HepG2 (cell line): ENCODE measurements around the gene TBRG4. TPM values are rescaled to one million over a fixed set of nuclear protein-coding genes. Genes with fewer than 3 reads are reported as not detected.

ENCODE experiments used
- ATAC-seq: fragments of 200-7000 bp; cut with Tn5 transposase; 3 replicates; pipeline ENCODE4 v1.9.1; 2020; ENCODE audit warnings: mild to moderate bottlenecking, moderate library complexity
- BruUV-seq: library from RNA; stranded (reverse); fragments of 400-500 nt; replicated peaks from 2 replicates; lab custom pipeline; 2021; lab: Mats Ljungman, UMichigan
- CTCF ChIA-PET: fragments of 300-600 bp; formaldehyde crosslinking; extraction: SDS; loops from one replicate; lab custom pipeline; 2021; ENCODE audit warnings: low total read pairs, inconsistent platforms, low intra/inter-chr PET ratio; lab: Yijun Ruan, JAX
- POLR2A ChIA-PET: fragments of 350-600 bp; sonication (Branson Sonifier 250); formaldehyde crosslinking; loops from one replicate; lab custom pipeline; 2020; ENCODE audit warnings: antibody characterized with exemption, inconsistent platforms; lab: Yijun Ruan, JAX
- DNase-seq: peaks from one replicate; pipeline ENCODE4 v3.0.0-alpha.2; 2015; ENCODE audit warnings: low spot score
- FAIRE-seq: peaks from 3 replicates; lab custom pipeline; 2011; peaks lifted over from hg19 to GRCh38; lab: Jason Lieb, UNC
- H2AFZ ChIP-seq: one replicate; pipeline ENCODE4 v1.6.1; 2011; ENCODE audit warnings: low read length, inconsistent platforms
- H3K27ac ChIP-seq: fragments of 300-600 bp; 3 replicates; pipeline ENCODE4 v1.8.0; 2011; ENCODE audit warnings: mixed run types, mild to moderate bottlenecking, mixed read lengths, low read length, inconsistent platforms; ENCODE audit not compliant: insufficient read depth; ENCODE audit errors: extremely low read length
- H3K27me3 ChIP-seq, 2 experiments: fragments of 200-600 bp in 1 of 2; 2 replicates in 1 of 2; 3 replicates in 1 of 2; pipeline versions ENCODE4 v1.6.0 to v1.8.0; 2011; ENCODE audit warnings: low read length in 2 of 2, mild to moderate bottlenecking in 2 of 2, moderate library complexity in 2 of 2, inconsistent platforms in 1 of 2; ENCODE audit not compliant: insufficient read depth in 2 of 2, control insufficient read depth in 1 of 2
- H3K36me3 ChIP-seq, 2 experiments: fragments of 200-600 bp in 1 of 2; replicated peaks in 1 of 2; 2 replicates in 1 of 2; 3 replicates in 1 of 2; pipeline versions ENCODE4 v1.5.1 to v1.8.0; 2011; ENCODE audit warnings: low read length in 2 of 2, inconsistent platforms in 1 of 2; ENCODE audit not compliant: insufficient read depth in 2 of 2, control insufficient read depth in 1 of 2
- H3K4me1 ChIP-seq: 2 replicates; pipeline ENCODE4 v1.5.1; 2012; ENCODE audit warnings: low read length, inconsistent platforms; ENCODE audit not compliant: insufficient read depth
- H3K4me2 ChIP-seq: 2 replicates; pipeline ENCODE4 v1.6.0; 2011; ENCODE audit warnings: low read depth, low read length, inconsistent platforms
- H3K4me3 ChIP-seq, 3 experiments: fragments of 200-600 bp in 1 of 3; sonication (generic), shearing (Covaris generic) in 1 of 3; replicated peaks in 1 of 3; 2 replicates each; pipeline ENCODE4 v1.5.1; 2011 to 2016; ENCODE audit warnings: low read length in 3 of 3, inconsistent platforms in 2 of 3, low read depth in 2 of 3, mild to moderate bottlenecking in 2 of 3, control low read depth in 1 of 3, mixed read lengths in 1 of 3; ENCODE audit not compliant: insufficient read depth in 1 of 3
- H3K79me2 ChIP-seq: one replicate; pipeline ENCODE4 v1.6.1; 2011; ENCODE audit warnings: low read length, inconsistent platforms; ENCODE audit not compliant: insufficient read depth
- H3K9ac ChIP-seq: 2 replicates; pipeline ENCODE4 v1.6.0; 2011; ENCODE audit warnings: mild to moderate bottlenecking, low read depth, low read length, inconsistent platforms; ENCODE audit not compliant: insufficient read depth
- H3K9me3 ChIP-seq: 2 replicates; pipeline ENCODE4 v1.5.1; 2012; ENCODE audit warnings: mild to moderate bottlenecking, low read length
- H4K20me1 ChIP-seq: 2 replicates; pipeline ENCODE4 v1.6.0; 2011; ENCODE audit warnings: inconsistent platforms, mild to moderate bottlenecking, low read length, moderate library complexity; ENCODE audit not compliant: insufficient read depth
- HIVEP1 ChIP-seq: sonication (generic); formaldehyde crosslinking; IDR thresholded peaks from 2 replicates; pipeline ENCODE4 v1.4.0; 2020; ENCODE audit warnings: mild to moderate bottlenecking, missing genetic modification reagents
- NAIF1 ChIP-seq: sonication (generic); formaldehyde crosslinking; IDR thresholded peaks from 2 replicates; pipeline ENCODE4 v1.5.0; 2020; ENCODE audit warnings: mild to moderate bottlenecking, missing genetic modification reagents, borderline replicate concordance
- ZMYM2 ChIP-seq: sonication (generic); formaldehyde crosslinking; IDR thresholded peaks from 2 replicates; pipeline ENCODE4 v1.8.0; 2022; ENCODE audit warnings: mild to moderate bottlenecking, missing genetic modification reagents
- ZNF615 ChIP-seq: sonication (generic); formaldehyde crosslinking; IDR thresholded peaks from 2 replicates; pipeline ENCODE4 v1.5.0; 2020; ENCODE audit warnings: mild to moderate bottlenecking, missing genetic modification reagents, borderline replicate concordance
- ZNF770 ChIP-seq: sonication (generic); formaldehyde crosslinking; IDR thresholded peaks from 2 replicates; pipeline ENCODE4 v1.5.0; 2020; ENCODE audit warnings: mild to moderate bottlenecking, missing genetic modification reagents
- ZSCAN5A ChIP-seq: sonication (generic); formaldehyde crosslinking; IDR thresholded peaks from 2 replicates; pipeline ENCODE4 v1.8.0; 2022; ENCODE audit warnings: mild to moderate bottlenecking, missing genetic modification reagents, borderline replicate concordance
- WGBS: methylation state at CpG from one replicate; pipeline ENCODE4 v1.1.6; 2017; ENCODE audit warnings: low lambda C conversion rate; 5-methylcytosine and 5-hydroxymethylcytosine counted together
- in situ Hi-C: cut with HindIII; loops from 2 replicates; pipeline ENCODE4 v1.10.0; 2017; ENCODE audit warnings: low pct_unique_long_range_greater_than_20kb; ENCODE audit not compliant: extremely low pct_ligation_motif_present
- intact Hi-C: fragments of 100-400 bp; cut with micrococcal nuclease; formaldehyde crosslinking; loops from one replicate; pipeline ENCODE4 v1.10.0; 2022; ENCODE audit not compliant: unreplicated experiment
- polyA plus RNA-seq, 8 experiments: library from polyadenylated mRNA; depleted of rRNA in 3 of 8; stranded (reverse) in 7 of 8; unstranded in 1 of 8; fragments of >200 nt; fragmentation: Illumina TruSeq in 4 of 8; extraction: Trizol in 4 of 8; gene quantifications; 2 replicates each; pipeline versions ENCODE4 v1.2.1 to v1.2.3, GENCODE V29; 2011 to 2016; ENCODE audit warnings: low read depth in 4 of 8, missing spikeins in 1 of 8, mixed read lengths in 1 of 8; ENCODE audit not compliant: insufficient read depth in 1 of 8
- total RNA-seq, 5 experiments: library from RNA; depleted of rRNA; stranded (reverse); fragments of >200 nt; fragmentation: Illumina TruSeq; extraction: Trizol; gene quantifications; 2 replicates each; pipeline ENCODE4 v1.2.3, GENCODE V29; 2016; ENCODE audit warnings: low read depth in 1 of 5
- TF ChIP-seq, protein P1 (sequence below): sonication (generic); formaldehyde crosslinking; IDR thresholded peaks from 2 replicates; pipeline ENCODE4 v1.5.0; 2020; ENCODE audit warnings: missing genetic modification reagents

The TBRG4 gene
- total and polyA plus RNA-seq, 2 of the 13 experiments (the other 11 are each of a cell fraction or from before 2014, with no cell fraction given), result 87.8 to 107 TPM

GRCh38 chr7:45084901-45085618 lies 26.4 kb downstream of the TBRG4 start:
- Histone ChIP-seq H3K36me3 (no peaks in the 10 kb centered on the region), H3K9ac (no peak overlapping the region), H3K79me2 (no peaks in the 10 kb centered on the region), H3K4me1 (peaks cover 9% of the 10 kb centered on the region; the same call in 1 of the 2 replicates), H3K4me3 (no peak overlapping the region; a peak in 1 of 6 replicates), H3K9me3 (no peaks in the 10 kb centered on the region), H3K27ac (no peak overlapping the region), H2AFZ (no peak overlapping the region), H4K20me1 (no peaks in the 10 kb centered on the region), H3K27me3 (peaks cover 9 to 33% of the 10 kb centered on the region in 2 experiments), H3K4me2 (peak overlapping the region; percentile 7; the same call in 1 of the 2 replicates)
- ChIA-PET POLR2A (no interaction called here), CTCF (no interaction called here)
- WGBS, result 19% methylated on average over 13 of the region's 24 CpGs
- DNase-seq, result no peak
- BruUV-seq, result no TSS peak
- intact Hi-C loops (no loop called here), in situ Hi-C loops (no loop called here)
- TF ChIP-seq NAIF1 (CRISPR knock-in tag) (no peak), ZNF615 (CRISPR knock-in tag) (no peak), HIVEP1 (CRISPR knock-in tag) (0 out of 2 replicates have a peak, but pooled peaks have one; percentile 44), ZSCAN5A (CRISPR knock-in tag) (no peak), ZNF770 (CRISPR knock-in tag) (no peak), ZMYM2 (CRISPR knock-in tag) (no peak)
- TF ChIP-seq, protein P1, sequence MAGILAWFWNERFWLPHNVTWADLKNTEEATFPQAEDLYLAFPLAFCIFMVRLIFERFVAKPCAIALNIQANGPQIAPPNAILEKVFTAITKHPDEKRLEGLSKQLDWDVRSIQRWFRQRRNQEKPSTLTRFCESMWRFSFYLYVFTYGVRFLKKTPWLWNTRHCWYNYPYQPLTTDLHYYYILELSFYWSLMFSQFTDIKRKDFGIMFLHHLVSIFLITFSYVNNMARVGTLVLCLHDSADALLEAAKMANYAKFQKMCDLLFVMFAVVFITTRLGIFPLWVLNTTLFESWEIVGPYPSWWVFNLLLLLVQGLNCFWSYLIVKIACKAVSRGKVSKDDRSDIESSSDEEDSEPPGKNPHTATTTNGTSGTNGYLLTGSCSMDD, result no peak
- ATAC-seq, result 0 out of 3 replicates have a peak, but pooled peaks have one; percentile 5
- FAIRE-seq, result no peak
